H9 (cell line): ENCODE data around the gene HOXC12. TPM values are rescaled to one million over a fixed set of nuclear protein-coding genes. Genes with fewer than 3 reads are reported as not detected.

Source experiments
- DNase-seq: peaks from one replicate; pipeline ENCODE4 v3.0.0-alpha.2; 2017
- H2AFZ ChIP-seq: one replicate; pipeline ENCODE4 v1.6.1; 2013; ENCODE audit warnings: mild to moderate bottlenecking, low read length, control low read depth, moderate library complexity
- H2AK5ac ChIP-seq: 2 replicates; pipeline ENCODE4 v1.6.1; 2013; ENCODE audit warnings: low read length, control low read depth, mixed read lengths; ENCODE audit not compliant: insufficient read length
- H2BK120ac ChIP-seq: one replicate; pipeline ENCODE4 v1.6.1; 2013; ENCODE audit warnings: low read depth, mild to moderate bottlenecking, low read length, control low read depth, inconsistent platforms; ENCODE audit not compliant: poor library complexity, severe bottlenecking
- H2BK12ac ChIP-seq: 2 replicates; pipeline ENCODE4 v1.6.1; 2013; ENCODE audit warnings: low read length, control low read depth, mixed read lengths, low read depth; ENCODE audit not compliant: insufficient read length
- H2BK15ac ChIP-seq: 2 replicates; pipeline ENCODE4 v1.6.1; 2013; ENCODE audit warnings: low read depth, low read length, control low read depth
- H2BK20ac ChIP-seq: one replicate; pipeline ENCODE4 v1.6.1; 2013; ENCODE audit warnings: low read depth, mild to moderate bottlenecking, low read length, control low read depth, inconsistent platforms; ENCODE audit not compliant: poor library complexity, severe bottlenecking
- H2BK5ac ChIP-seq: 2 replicates; pipeline ENCODE4 v1.6.1; 2013; ENCODE audit warnings: low read length, control low read depth, mixed read lengths; ENCODE audit not compliant: insufficient read length
- H3K14ac ChIP-seq: 2 replicates; pipeline ENCODE4 v1.6.1; 2013; ENCODE audit warnings: low read length, control low read depth; ENCODE audit not compliant: insufficient read depth
- H3K18ac ChIP-seq: 2 replicates; pipeline ENCODE4 v1.6.1; 2013; ENCODE audit warnings: low read depth, mild to moderate bottlenecking, mixed read lengths, low read length, control low read depth; ENCODE audit not compliant: insufficient read length
- H3K23ac ChIP-seq: 2 replicates; pipeline ENCODE4 v1.6.1; 2013; ENCODE audit warnings: low read length, control low read depth, mixed read lengths, low read depth; ENCODE audit not compliant: insufficient read length
- H3K23me2 ChIP-seq: 2 replicates; pipeline ENCODE4 v1.6.1; 2013; ENCODE audit warnings: low read depth, mild to moderate bottlenecking, mixed read lengths, low read length, control low read depth; ENCODE audit not compliant: insufficient read length, poor library complexity, severe bottlenecking
- H3K27ac ChIP-seq: 2 replicates; pipeline ENCODE4 v1.5.1; 2013; ENCODE audit warnings: low read length, control low read depth, mixed read lengths, low read depth; ENCODE audit not compliant: insufficient read length
- H3K27me3 ChIP-seq: 2 replicates; pipeline ENCODE4 v1.6.1; 2013; ENCODE audit warnings: low read length, control low read depth, inconsistent platforms; ENCODE audit not compliant: insufficient read depth
- H3K4ac ChIP-seq: 2 replicates; pipeline ENCODE4 v1.6.1; 2013; ENCODE audit warnings: low read depth, mild to moderate bottlenecking, control low read depth, inconsistent platforms, low read length, moderate library complexity
- H3K4me1 ChIP-seq: 2 replicates; pipeline ENCODE4 v1.6.1; 2013; ENCODE audit warnings: low read length, control low read depth, inconsistent platforms; ENCODE audit not compliant: insufficient read depth
- H3K4me2 ChIP-seq: 2 replicates; pipeline ENCODE4 v1.6.1; 2013; ENCODE audit warnings: low read length, control low read depth, mixed read lengths; ENCODE audit not compliant: insufficient read length, insufficient read depth
- H3K56ac ChIP-seq: 2 replicates; pipeline ENCODE4 v1.6.1; 2013; ENCODE audit warnings: low read depth, mild to moderate bottlenecking, mixed read lengths, low read length, control low read depth; ENCODE audit not compliant: insufficient read length
- H3K79me1 ChIP-seq: 2 replicates; pipeline ENCODE4 v1.6.1; 2013; ENCODE audit warnings: low read depth, mild to moderate bottlenecking, moderate library complexity, low read length, control low read depth, inconsistent platforms; ENCODE audit not compliant: insufficient read depth, poor library complexity, severe bottlenecking
- H3K79me2 ChIP-seq: 2 replicates; pipeline ENCODE4 v1.6.1; 2013; ENCODE audit warnings: low read length, control low read depth, inconsistent platforms; ENCODE audit not compliant: insufficient read depth
- H3K9ac ChIP-seq: 2 replicates; pipeline ENCODE4 v1.6.1; 2013; ENCODE audit warnings: low read length, control low read depth, mixed read lengths; ENCODE audit not compliant: insufficient read length; ENCODE audit errors: extremely low read depth
- H3K9me3 ChIP-seq: one replicate; pipeline ENCODE4 v1.6.1; 2013; ENCODE audit warnings: low read depth, low read length, inconsistent platforms; ENCODE audit not compliant: control insufficient read depth
- H3T11ph ChIP-seq: one replicate; pipeline ENCODE4 v1.6.1; 2013; ENCODE audit warnings: mild to moderate bottlenecking, low read length, control low read depth, inconsistent platforms
- H4K20me1 ChIP-seq: one replicate; pipeline ENCODE4 v1.6.1; 2013; ENCODE audit not compliant: control insufficient read depth, insufficient read length, insufficient read depth
- H4K5ac ChIP-seq: 2 replicates; pipeline ENCODE4 v1.6.1; 2013; ENCODE audit warnings: low read depth, mild to moderate bottlenecking, mixed read lengths, low read length, control low read depth; ENCODE audit not compliant: insufficient read length
- H4K8ac ChIP-seq: replicated peaks from 2 replicates; pipeline ENCODE4 v1.6.1; 2013; ENCODE audit warnings: low read length, control low read depth, mixed read lengths, low read depth; ENCODE audit not compliant: insufficient read length
- H4K91ac ChIP-seq: 2 replicates; pipeline ENCODE4 v1.6.1; 2013; ENCODE audit warnings: low read depth, mild to moderate bottlenecking, moderate library complexity, mixed read lengths, low read length, control low read depth; ENCODE audit not compliant: insufficient read length
- H3K27ac Mint-ChIP-seq, 3 experiments: 2 replicates in 2 of 3; 3 replicates in 1 of 3; pipeline ENCODE4 v1.8.0; 2020 to 2021; ENCODE audit warnings: mixed read lengths in 3 of 3, mild to moderate bottlenecking in 1 of 3, moderate library complexity in 1 of 3
- H3K27me3 Mint-ChIP-seq: 2 replicates; pipeline ENCODE4 v1.8.0; 2021; ENCODE audit warnings: low read depth, mild to moderate bottlenecking, moderate library complexity, mixed read lengths
- H3K36me3 Mint-ChIP-seq, 3 experiments: 2 replicates in 2 of 3; 3 replicates in 1 of 3; pipeline ENCODE4 v1.8.0; 2020 to 2021; ENCODE audit warnings: low read depth in 3 of 3, mixed read lengths in 3 of 3; ENCODE audit not compliant: insufficient read depth in 1 of 3
- H3K4me1 Mint-ChIP-seq, 2 experiments: 2 replicates each; pipeline ENCODE4 v1.8.0; 2020; ENCODE audit warnings: mixed read lengths in 2 of 2
- H3K4me3 Mint-ChIP-seq, 2 experiments: 2 replicates in 1 of 2; 3 replicates in 1 of 2; pipeline ENCODE4 v1.8.0; 2020 to 2021; ENCODE audit warnings: mild to moderate bottlenecking in 2 of 2, mixed read lengths in 2 of 2, moderate library complexity in 1 of 2
- H3K9me3 Mint-ChIP-seq, 2 experiments: 2 replicates in 1 of 2; 3 replicates in 1 of 2; pipeline ENCODE4 v1.8.0; 2020; ENCODE audit warnings: mild to moderate bottlenecking in 2 of 2, mixed read lengths in 2 of 2, moderate library complexity in 1 of 2
- CTCF ChIP-seq: fragments of 200-600 bp; sonication (generic); conservative IDR thresholded peaks from 3 replicates; pipeline ENCODE4 v1.8.0; 2021; ENCODE audit warnings: antibody characterized with exemption, mild to moderate bottlenecking
- WGBS: extraction: QIAGEN DNeasy Blood & Tissue Kit; methylation state at CpG from one replicate; pipeline ENCODE4 v1.1.7; 2013; ENCODE audit warnings: missing lambda C conversion rate, low lambda C conversion rate, mixed read lengths; ENCODE audit not compliant: insufficient read length; ENCODE audit errors: extremely low coverage; 5-methylcytosine and 5-hydroxymethylcytosine counted together
- total RNA-seq: library from RNA; stranded (reverse); gene quantifications from 2 replicates; pipeline ENCODE4 v1.2.1, GENCODE V29; 2021

Gene HOXC12
- total RNA-seq, 1 experiment from 2014 or later, result not detected

DNA sequence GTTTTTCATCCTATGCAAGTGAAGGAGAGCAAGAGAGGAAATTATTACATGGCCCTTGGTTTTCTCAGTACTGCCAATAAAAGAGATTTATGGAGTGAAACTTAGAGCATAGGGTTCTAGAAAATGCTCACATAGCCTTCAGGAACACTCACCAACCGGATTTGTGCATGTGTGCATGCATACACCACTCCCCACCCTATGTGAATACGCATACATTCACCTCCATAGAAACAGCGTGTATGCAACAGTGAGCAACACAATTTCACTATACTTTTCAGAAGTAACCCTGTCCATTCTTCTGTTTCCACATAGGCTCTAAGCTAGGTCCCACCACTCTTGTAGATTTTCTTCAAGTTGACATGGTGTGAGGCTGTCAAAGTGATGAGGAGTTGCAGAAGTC, 47.6 kb upstream of the HOXC12 start:
- Histone ChIP-seq H3K27ac (no peak overlapping the region), H2BK15ac (no peak overlapping the region), H3K4me1 (no peaks in the 10 kb centered on the region), H2BK120ac (no peak overlapping the region), H3K56ac (no peak overlapping the region), H4K20me1 (no peaks in the 10 kb centered on the region), H3K23me2 (no peaks in the 10 kb centered on the region), H3T11ph (no peak overlapping the region), H2BK20ac (no peak overlapping the region), H3K14ac (no peak overlapping the region), H2AFZ (no peak overlapping the region), H4K8ac (no peak overlapping the region), H4K91ac (no peak overlapping the region), H4K5ac (no peak overlapping the region), H3K9ac (no peak overlapping the region), H3K9me3 (no peaks in the 10 kb centered on the region), H3K79me2 (no peaks in the 10 kb centered on the region), H2BK12ac (no peak overlapping the region), H2AK5ac (no peak overlapping the region), H3K27me3 (no peaks in the 10 kb centered on the region; the same call in 1 of the 2 replicates), H3K18ac (no peak overlapping the region), H2BK5ac (no peak overlapping the region), H3K79me1 (no peaks in the 10 kb centered on the region), H3K4ac (no peak overlapping the region), H3K23ac (no peak overlapping the region), H3K4me2 (no peak overlapping the region)
- no CpG with 5 or more reads among the region's 3 CpGs for WGBS
- no peak for TF ChIP-seq CTCF
- no peak for DNase-seq
- H3K4me3 Mint-ChIP-seq, result no peak overlapping the region
- H3K27ac Mint-ChIP-seq, result no peak overlapping the region
- H3K4me1 Mint-ChIP-seq, result no peaks in the 10 kb centered on the region
- H3K9me3 Mint-ChIP-seq, result no peaks in the 10 kb centered on the region
- H3K27me3 Mint-ChIP-seq, result peaks cover 41% of the 10 kb centered on the region
- H3K36me3 Mint-ChIP-seq, result no peaks in the 10 kb centered on the region
